ENCODE data around the gene CSHL1. TPM values are rescaled to one million over a fixed set of nuclear protein-coding genes. Genes with fewer than 3 reads are reported as not detected.
"Not testable (repeated sequence)": the region's sequence is repeated elsewhere in the genome, so short reads cannot be mapped to it uniquely, and the experiment has no call there.

The CSHL1 gene
- total RNA-seq, 1 experiment from 2014 or later: not detected

- H3F3A ChIP-seq (ENCODE audit: insufficient read depth, low read depth); H4K20me1 ChIP-seq (ENCODE audit: insufficient read depth); POLR2A ChIA-PET (ENCODE audit: unreplicated experiment); H3K4me3 ChIP-seq; CTCF ChIA-PET; H3K4me2 ChIP-seq; H3K36me3 ChIP-seq (ENCODE audit: low read depth); H3K79me2 ChIP-seq (ENCODE audit: low read depth); H3K9me3 ChIP-seq (ENCODE audit: insufficient read depth, low read depth); intact Hi-C loops (cut with micrococcal nuclease; ENCODE audit: unreplicated experiment); H3K4me1 ChIP-seq (replicated peaks; ENCODE audit: insufficient read depth); H3K27ac ChIP-seq; H3K9me2 ChIP-seq (ENCODE audit: insufficient read depth); H2AFZ ChIP-seq; DNase-seq; BruUV-seq (replicated peaks): not testable (repeated sequence)
- peaks cover 11% of the 10 kb centered on the region for H3K27me3 ChIP-seq (ENCODE audit: insufficient read depth, low read depth)
These were observed 14.3 kb downstream of the CSHL1 start, which contains the start of gene CSH1 for GRCh38 chr17:63896524-63897354. TSS of gene CSH1 (minus strand) at chr17:63896574. CDS start at chr17:63896511, 63 bp downstream.

- H3K36me3 ChIP-seq (ENCODE audit: low read depth); H2AFZ ChIP-seq; POLR2A ChIA-PET (ENCODE audit: unreplicated experiment); H3K9me3 ChIP-seq (ENCODE audit: insufficient read depth, low read depth); CTCF ChIA-PET; H3K27ac ChIP-seq; H3K4me3 ChIP-seq; H3K79me2 ChIP-seq (ENCODE audit: low read depth); DNase-seq; H3K27me3 ChIP-seq (ENCODE audit: insufficient read depth, low read depth); intact Hi-C loops (cut with micrococcal nuclease; ENCODE audit: unreplicated experiment); H3K4me1 ChIP-seq (replicated peaks; ENCODE audit: insufficient read depth); H4K20me1 ChIP-seq (ENCODE audit: insufficient read depth); BruUV-seq (replicated peaks); H3K9me2 ChIP-seq (ENCODE audit: insufficient read depth); H3F3A ChIP-seq (ENCODE audit: insufficient read depth, low read depth); H3K4me2 ChIP-seq: not testable (repeated sequence)
These were observed 16.2 kb downstream of the CSHL1 start for GRCh38 chr17:63894821-63895220.

GRCh38 chr17:63894021-63894420, 17.0 kb downstream of the CSHL1 start:
- POLR2A ChIA-PET (ENCODE audit: unreplicated experiment); H4K20me1 ChIP-seq (ENCODE audit: insufficient read depth); BruUV-seq (replicated peaks); intact Hi-C loops (cut with micrococcal nuclease; ENCODE audit: unreplicated experiment); H2AFZ ChIP-seq; H3K36me3 ChIP-seq (ENCODE audit: low read depth); H3K9me2 ChIP-seq (ENCODE audit: insufficient read depth); H3K79me2 ChIP-seq (ENCODE audit: low read depth); H3K9me3 ChIP-seq (ENCODE audit: insufficient read depth, low read depth); H3K4me1 ChIP-seq (replicated peaks; ENCODE audit: insufficient read depth); DNase-seq; H3F3A ChIP-seq (ENCODE audit: insufficient read depth, low read depth); H3K27ac ChIP-seq; H3K4me3 ChIP-seq; CTCF ChIA-PET; H3K4me2 ChIP-seq; H3K27me3 ChIP-seq (ENCODE audit: insufficient read depth, low read depth): not testable (repeated sequence)

- H3K9me2 ChIP-seq (ENCODE audit: insufficient read depth); H3K4me3 ChIP-seq; H2AFZ ChIP-seq; POLR2A ChIA-PET (ENCODE audit: unreplicated experiment); H3K9me3 ChIP-seq (ENCODE audit: insufficient read depth, low read depth); H4K20me1 ChIP-seq (ENCODE audit: insufficient read depth); DNase-seq; CTCF ChIA-PET; H3F3A ChIP-seq (ENCODE audit: insufficient read depth, low read depth); H3K79me2 ChIP-seq (ENCODE audit: low read depth); H3K4me2 ChIP-seq; H3K27me3 ChIP-seq (ENCODE audit: insufficient read depth, low read depth); H3K27ac ChIP-seq; BruUV-seq (replicated peaks); H3K36me3 ChIP-seq (ENCODE audit: low read depth); intact Hi-C loops (cut with micrococcal nuclease; ENCODE audit: unreplicated experiment); H3K4me1 ChIP-seq (replicated peaks; ENCODE audit: insufficient read depth): not testable (repeated sequence)
These were observed 18.6 kb downstream of the CSHL1 start for GRCh38 chr17:63892316-63893037.
